GM12801 (cell line): ENCODE data around the gene HNRNPC.

Experiments used
- TF ChIP-seq, protein P1 (sequence below): IDR thresholded peaks from one replicate; pipeline ENCODE4 v1.5.1; 2011; ENCODE audit warnings: control low read depth; ENCODE audit not compliant: insufficient read length; ENCODE audit errors: extremely low read depth

The HNRNPC gene

DNA sequence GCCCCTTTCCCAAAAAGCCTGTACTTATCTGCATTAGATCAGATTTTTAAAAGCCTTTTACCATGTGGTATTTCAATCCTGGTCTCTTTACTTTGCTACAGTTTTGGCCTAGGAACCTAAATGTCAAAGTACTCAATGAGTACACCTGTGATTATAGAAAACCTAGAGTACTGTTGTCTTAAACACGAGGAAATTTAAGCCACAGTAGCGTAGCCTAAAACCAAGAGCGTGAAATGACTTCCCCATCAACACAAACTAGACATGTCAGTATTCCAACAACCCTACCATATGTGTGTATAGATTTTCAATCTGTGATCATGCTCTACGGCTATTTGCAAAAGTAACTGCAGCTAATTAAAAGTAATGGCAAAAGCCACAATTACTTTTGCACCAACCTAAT, 60.7 kb downstream of the HNRNPC start:
- TF ChIP-seq, protein P1, sequence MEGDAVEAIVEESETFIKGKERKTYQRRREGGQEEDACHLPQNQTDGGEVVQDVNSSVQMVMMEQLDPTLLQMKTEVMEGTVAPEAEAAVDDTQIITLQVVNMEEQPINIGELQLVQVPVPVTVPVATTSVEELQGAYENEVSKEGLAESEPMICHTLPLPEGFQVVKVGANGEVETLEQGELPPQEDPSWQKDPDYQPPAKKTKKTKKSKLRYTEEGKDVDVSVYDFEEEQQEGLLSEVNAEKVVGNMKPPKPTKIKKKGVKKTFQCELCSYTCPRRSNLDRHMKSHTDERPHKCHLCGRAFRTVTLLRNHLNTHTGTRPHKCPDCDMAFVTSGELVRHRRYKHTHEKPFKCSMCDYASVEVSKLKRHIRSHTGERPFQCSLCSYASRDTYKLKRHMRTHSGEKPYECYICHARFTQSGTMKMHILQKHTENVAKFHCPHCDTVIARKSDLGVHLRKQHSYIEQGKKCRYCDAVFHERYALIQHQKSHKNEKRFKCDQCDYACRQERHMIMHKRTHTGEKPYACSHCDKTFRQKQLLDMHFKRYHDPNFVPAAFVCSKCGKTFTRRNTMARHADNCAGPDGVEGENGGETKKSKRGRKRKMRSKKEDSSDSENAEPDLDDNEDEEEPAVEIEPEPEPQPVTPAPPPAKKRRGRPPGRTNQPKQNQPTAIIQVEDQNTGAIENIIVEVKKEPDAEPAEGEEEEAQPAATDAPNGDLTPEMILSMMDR = no peak

DNA sequence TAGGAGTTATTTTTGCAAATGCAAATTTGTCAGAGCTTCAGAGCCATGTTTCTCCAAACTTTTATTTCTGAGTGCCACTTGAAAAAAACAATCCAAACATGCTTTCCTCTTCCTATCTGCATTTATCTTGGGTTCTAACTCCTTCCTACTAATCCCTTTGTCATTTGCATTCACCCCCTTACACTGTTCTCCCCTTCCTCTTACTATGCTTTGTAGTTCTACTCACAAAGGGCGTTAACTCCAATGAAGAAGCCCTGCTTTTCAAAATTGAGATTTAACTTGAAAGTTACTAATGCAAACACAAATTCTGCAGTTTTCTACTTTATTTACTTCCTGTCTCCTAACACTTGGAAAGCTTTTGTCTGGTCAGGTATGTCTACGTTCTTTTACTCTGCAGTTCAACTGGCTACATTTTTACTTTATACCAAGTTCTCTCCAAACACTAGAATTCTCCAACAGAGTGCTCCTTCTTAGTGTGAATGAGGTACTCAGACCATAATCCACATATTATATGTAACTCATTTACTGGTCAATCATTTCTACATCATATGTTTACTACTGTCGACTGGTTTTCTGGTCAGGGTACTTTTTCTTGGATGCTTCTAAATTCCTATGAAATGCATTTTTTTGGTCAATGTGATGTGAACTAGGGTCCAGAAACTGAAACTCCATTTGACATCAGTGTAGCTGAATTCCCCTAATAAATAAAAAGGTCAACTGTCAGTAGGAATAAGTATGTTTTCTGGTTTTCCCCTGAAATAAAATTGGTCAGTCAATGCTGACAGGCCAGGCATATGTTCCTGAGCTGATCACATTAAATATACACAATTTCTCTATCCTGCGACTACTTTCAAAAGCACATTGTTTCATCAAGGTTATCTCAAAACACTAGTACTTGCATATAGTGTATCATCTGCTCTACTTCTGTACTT, 62.2 kb downstream of the HNRNPC start:
- TF ChIP-seq, protein P1 = no peak

DNA sequence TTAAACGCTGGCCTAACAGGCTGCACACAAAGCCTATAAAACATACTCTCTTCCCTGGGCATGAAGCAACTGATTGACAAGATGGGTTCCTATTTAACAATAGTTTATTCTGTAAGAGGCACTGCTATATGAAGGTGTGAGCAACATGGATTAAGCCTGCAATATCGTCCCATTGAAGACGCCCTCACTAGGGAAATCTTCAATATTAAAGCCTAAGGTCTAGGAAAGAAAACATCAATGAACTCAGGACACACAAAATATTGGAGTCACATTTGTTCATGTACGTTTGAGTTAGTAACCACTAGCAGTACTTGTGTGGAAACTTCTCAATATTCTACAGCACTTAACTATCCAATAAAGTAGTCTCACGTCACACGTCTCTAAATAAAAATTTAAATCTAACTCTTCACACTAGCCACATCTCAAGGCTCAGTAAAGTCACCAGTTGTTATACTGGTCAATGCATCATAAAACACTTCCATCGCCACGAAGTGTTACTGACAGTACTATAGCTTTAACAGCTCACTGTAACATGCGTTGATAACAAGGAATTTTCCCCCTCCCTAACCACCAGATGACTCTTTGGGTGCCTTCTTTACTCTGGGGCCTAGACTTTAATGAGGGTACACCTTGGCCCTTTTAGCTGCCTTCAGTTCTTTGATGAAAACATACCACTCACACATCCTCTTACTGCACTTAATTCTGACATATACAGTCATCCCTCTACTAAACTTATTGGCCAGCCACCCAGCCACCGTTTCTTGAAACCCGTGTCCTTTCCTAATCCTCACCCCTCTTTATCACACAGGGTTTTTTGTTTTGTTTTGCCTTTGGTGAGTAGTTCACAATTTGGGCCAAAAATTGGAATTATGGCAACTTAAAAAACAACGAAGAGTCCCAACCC, 63.3 kb downstream of the HNRNPC start:
- TF ChIP-seq, protein P1 = no peak

DNA sequence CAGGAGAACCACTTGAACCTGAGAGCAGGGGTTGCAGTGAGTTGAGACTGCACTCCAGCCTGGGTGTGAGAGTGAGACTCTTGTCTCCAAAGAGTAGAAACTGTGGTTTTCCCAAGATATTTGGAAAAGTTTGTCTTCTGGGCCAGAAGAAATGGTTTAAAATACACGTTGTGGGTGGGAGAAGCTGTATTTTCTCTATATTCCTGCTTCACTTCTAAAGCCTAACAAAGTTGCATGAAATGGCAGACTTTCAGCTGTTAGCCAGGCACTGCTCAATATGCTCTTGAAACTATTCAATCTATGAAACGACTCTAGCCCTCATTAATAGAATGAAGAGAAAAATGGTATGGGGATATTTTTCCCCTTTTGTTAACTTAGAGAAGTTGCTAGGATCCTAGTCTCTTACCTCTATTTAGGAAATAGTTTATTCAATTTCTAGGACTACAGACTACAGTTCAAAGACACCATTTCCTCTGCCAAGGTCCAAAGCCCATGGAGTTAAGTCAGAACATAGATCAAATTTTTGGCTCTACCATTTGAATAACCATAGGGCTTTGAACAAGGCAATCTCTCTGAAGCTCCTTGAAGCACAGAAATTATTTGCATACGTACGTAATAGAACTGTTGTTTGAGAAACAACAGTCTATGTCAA, 64.1 kb downstream of the HNRNPC start:
- TF ChIP-seq, protein P1 = no peak

DNA sequence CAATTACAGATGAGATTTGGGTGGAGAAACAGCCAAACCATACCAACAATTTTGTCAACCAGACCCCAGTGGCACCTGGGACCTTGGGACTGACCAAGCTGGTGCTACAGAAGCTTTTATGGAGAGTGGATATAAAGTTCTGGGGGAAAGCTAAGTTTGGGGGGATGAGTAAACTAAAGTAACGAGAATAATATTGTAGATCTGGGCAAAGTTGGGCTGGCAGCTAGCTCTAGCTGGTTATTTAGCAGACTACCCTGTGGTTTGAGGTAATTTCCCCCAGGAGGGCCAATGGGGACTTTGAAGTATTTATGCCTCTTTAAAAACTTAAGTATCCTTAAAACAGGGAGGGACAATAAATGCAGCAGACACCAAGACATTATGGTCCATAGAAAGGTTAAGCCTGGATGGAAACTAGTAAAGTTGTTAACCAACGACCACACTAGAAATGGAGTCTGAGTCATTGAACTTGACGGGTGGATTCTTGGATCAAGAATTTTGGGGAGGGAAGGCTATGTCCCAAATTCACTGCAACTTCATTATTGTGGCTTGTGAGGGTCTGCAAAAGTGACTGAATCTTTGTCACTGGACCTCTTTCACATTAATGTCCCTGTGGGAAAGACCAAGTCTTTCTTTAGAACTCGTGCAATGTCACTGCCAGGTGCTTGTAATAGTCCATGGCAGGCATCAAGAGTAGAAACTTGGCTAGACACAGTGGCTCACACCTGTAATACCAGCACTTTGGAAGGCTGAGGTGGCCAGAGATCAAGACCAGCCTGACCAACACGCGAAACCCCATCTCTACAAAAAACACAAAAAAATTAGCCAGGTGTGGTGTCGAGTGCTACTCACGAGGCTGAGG, 64.8 kb downstream of the HNRNPC start:
- TF ChIP-seq, protein P1 = no peak

DNA sequence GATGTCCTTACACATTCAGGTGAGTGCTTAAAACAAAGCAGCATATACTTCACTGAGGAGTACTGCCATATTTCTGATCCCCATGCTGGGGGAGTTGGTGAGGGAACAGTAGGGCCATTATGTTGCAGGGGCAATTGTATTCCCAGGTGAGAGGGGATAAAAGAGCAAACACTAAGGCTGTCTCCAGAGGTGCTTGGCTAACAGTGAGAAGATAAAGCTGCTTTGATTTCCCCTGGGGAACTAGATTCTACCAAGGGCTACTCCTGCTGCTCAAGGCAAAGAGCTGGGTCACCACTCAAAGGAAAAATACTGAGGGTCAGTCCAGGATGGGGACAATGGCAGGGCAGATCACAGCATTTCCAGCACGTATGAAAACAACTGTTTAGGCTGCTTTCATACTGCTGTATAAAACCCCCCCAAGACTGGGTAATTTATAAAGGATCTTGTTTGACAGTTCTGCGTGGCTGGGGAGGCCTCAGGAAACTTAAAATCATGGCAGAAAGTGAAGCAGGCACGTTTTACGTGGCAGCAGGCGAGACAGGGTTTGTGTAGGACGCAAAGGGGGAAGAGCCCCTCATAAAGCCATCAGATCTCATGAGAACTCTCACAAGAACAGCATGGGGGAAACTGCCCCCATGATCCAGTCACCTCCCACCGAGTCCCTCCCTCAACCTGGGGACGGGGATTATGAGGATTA, 65.6 kb downstream of the HNRNPC start:
- TF ChIP-seq, protein P1 = no peak
